ENCODE measurements around the gene MPZL1.

DNA sequence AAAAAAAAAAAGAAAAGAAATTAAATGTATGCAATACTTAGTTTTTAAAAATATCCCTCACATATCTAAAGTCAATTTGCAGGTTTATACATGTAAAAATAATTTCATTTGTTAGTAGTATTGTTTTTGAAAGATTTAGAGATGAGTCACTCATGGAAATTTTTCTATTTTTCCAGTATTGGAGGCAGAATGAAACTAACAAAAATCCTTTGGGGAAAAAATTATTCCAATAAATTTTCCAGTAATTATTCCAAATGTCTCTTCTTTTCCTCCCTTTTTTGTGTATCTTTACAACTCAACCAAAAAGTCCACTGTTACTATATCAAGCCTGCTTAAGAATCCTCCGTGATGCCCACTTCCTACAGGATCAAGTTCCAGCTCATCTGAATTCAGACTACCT, 29.9 kb downstream of the MPZL1 start:
- TF ChIP-seq CTCF (IDR thresholded peaks at IDR 0.05) (no peak), POLR2A (IDR thresholded peaks at IDR 0.05) (no peak), POLR2AphosphoS5 (IDR thresholded peaks at IDR 0.05) (no peak)

All from breast epithelium (tissue), 3 donors.